Stimulated activated CD8-positive, alpha-beta memory T cell treated with anti-CD3 and anti-CD28 coated beads, Interleukin-12 subunit alpha, Interleukin-12 subunit beta, amount 100 ng/mL, for 24 hours (primary cell): ENCODE results near the gene PPP1R12A.
"Not testable (repeated sequence)": the region's sequence is repeated elsewhere in the genome, so short reads cannot be mapped to it uniquely, and the experiment has no call there.

ENCODE experiments used
- DNase-seq: peaks from one replicate; pipeline ENCODE4 v3.0.0-alpha.2; 2020; ENCODE audit errors: extremely low read depth

The PPP1R12A gene

DNA sequence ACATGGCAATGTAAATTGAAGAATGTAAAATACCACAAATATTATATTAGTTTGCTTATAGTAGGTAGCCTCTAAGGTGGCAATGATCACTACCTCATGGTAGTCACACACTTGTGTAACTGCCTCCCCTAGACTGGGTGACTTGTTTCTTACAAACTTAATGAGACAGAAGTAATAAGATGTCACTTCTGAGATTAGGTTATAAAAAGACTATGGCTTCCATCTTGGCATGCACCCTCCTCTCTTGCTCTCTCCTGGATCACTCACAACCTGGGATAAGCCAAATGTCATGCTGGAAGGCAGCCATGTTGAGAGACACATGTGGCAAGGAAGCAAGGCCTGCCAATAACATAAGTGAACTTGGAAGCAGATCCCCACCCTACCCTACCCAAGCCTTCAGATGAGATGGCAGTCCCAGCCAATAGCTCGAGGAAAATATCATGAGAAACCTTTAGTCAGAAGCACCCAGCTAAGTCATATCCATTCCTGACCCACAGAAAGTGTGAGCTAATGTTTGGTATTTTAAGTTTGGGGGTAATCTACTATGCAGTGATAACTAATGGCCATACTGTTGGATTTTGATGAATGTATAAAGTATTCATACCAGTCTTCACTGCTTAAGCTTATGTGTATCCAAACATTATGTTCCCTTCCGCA is 43.3 kb downstream of the PPP1R12A start:
- no peak for DNase-seq

DNA sequence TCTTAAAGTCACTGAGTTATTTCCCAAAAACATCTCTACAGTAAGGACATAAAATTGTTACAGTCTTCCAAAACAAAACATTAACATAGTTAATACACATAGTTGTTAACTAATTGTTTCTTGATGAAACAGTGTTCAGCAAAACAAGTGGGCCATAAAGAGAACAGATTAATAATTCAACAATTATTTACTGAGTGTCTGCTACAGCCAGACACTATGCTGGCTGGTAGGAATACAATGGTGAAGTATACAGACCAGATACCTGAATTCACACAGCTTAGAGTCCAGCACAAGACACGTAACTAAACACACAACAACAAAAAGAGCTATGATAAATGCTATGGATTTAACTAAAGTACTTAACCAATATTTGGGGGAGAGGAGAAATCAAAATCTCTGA is 47.0 kb downstream of the PPP1R12A start:
- DNase-seq: no peak

DNA sequence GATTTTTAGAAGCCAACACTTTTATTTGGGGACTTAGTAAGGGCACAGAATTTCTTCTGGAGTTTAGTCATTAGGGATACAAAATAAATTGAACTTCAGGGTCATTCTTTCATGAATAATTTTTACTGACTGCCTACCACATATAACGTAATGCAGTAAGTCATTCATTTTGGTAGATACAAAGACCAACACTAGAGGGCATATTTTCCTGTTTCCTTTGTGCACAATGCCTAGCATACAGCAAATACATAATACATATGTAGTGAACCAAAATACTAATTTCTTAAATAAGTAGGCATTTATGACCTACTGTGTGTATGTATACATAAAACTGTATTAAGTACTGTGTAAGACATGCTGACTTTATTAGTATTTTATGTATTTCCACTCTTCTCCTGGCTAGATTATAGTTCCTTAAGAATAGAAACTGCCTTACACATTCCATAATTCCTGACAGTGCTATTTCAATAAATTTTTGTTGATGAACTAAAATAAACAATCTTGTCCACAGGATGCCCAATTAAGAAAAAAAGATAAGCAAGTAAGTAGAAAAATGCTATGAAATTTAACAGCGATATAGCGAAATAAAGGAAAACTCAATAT is 47.9 kb downstream of the PPP1R12A start:
- no peak for DNase-seq

DNA sequence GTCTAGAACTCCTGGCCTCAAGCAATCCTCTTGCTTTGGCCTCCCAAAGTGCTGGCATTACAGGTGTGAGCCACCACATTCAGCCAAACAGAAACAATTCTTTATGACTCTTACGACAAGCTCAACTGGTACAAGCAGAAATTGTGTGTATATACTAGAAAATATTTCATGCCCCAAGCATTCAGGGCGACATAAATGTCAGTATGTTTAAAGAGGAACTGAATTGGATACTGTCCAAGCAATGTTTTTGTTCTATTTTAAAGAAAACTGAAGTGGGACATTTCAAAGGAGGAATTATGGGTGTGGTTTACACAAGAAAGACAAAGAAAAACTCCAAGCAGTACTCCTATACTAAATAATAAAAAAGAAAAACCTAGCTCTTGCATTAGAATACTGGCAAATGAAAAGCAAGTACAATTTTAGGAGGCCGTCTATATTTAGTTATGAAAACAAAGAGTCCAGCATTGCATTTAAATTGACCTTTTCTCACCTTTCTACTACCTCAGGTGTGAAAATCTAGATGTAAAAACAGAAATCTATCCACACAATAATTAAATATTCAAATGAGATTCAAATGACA is 48.9 kb downstream of the PPP1R12A start:
- DNase-seq: no peak

DNA sequence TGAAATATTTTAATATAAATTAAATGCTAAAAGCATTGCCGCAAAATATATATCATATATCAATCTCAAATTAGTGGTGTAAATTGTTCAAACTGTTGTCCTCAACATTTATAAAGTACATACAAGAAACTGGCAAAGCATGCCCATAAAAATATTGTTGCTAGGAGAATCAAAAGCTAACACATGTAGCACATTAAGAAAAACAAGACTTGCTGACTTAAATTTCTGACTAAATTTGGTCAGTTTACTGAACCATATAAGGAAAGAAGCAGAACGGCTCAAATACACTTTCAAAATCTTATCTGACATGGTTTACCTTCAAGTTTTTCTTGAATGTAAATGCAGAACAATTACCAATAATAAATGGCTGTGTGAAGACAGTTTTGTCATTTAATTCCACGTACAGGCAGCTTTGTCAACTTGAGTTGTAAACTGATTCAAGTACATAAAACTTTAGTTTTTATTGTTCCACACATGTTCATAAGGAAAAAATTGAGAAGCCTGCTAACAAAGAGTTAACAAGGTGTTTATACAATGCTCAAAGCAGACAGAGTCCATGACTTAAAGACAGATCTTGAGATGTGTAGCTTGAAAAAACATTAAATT is 50.4 kb downstream of the PPP1R12A start:
- DNase-seq: no peak

DNA sequence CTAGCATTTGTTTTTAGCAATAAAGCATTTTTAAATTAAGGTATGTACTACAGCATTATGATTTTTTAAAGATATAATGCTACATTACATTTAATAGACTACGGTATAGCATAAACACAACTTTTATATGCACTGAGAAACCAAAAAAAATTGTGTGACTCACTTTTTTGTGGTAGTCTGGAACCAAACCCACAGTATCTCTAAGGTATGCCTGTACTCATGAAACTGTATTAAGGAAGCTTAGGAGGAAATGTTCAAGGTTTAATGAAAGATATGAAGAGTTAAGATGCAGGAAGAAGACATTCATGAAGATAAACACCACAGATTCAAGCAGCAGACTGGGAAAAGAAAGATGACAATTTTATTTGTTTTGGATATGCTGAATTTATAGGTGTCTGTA is 51.7 kb downstream of the PPP1R12A start:
- DNase-seq: no peak

DNA sequence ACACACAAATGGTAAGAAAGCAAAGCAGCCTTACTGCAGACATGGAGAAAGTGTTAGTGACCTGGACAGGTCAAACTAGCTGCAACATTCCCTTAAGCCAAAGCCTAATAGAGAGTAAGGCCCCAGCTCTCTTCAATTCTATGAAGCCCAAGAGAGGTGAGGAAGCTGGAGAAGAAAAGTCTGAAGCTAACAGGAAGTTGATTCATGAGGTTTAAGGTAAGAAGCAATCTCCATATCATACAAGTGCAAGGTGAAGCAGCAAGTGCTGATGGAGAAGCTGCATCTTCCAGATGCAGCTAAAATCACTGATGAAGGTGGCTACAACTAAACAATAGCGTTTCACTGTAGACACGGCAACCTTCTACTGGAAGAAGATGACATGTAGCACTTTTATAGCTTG is 53.5 kb downstream of the PPP1R12A start:
- DNase-seq: no peak

DNA sequence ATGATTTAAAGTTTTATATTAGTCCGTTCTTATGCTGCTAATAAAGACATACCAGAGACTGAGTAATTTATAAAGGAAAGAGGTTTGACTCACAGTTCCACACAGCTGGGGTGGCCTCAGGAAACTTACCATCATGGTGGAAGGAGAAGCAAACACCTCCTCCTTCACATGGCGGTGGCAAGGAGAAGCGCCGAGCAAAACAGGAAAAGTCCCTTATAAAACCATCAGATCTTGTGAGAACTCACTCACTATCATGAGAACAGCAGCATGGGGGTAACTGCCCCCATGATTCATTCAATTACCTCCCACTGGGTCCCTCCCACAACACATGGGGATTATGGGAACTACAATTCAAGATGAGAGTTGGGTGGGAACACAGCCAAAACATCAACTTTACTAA is 56.4 kb downstream of the PPP1R12A start:
- DNase-seq: not testable (repeated sequence)

DNA sequence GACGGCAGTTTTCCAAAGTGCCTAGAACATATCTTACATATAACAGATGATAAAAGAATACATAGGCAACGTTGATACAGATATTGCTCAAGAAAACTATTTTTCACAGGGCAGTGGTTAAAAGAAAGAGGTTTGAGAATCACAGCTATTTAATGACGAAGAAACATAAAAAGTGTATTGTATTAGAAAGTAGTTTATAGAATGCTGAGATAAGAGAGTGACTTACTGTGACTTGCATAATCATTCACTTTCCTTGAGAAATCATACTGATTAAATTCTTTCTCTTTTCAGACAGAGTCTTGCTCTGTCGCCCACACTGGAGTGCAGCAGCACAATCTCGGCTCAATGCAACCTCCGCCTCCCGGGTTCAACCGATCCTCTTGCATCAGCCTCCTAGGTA is 57.7 kb downstream of the PPP1R12A start:
- no peak for DNase-seq

DNA sequence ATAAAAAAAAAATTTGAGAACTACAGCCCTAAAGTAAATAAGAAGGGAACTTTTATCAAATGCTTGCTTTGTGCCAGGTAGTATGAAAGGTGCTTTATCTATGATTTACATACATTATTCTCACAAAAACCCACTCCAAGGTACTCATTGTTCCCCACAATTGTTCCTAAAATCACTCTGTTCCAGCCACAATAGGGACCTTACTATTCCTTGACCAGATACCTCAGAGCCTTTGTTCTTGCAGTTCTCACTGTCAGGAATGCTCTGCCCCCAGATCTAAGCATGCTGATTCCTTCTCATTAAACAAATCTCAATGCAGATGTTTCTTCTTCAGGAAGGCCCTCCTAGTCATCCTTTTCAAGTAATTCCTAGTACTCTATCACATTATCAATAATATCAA is 60.2 kb downstream of the PPP1R12A start:
- no peak for DNase-seq

DNA sequence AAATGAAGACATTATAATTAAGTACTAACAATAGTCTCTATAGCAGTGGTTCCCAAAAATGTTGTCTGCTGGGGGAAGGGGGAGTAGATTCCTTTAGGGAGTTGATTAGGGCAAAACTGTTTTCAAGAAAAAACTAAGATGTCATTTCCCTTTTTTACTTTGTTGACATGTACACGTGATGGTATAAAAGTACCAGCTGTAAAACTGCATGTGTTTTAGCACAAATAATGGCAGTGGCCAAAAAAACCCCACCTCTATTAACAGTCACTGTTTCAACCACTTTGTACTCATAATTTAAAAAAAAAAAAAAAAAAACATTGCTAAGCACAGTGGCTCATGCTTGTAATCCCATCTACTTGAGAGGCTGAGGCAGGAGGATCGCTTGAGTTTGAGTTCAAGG is 61.7 kb downstream of the PPP1R12A start:
- DNase-seq: no peak

DNA sequence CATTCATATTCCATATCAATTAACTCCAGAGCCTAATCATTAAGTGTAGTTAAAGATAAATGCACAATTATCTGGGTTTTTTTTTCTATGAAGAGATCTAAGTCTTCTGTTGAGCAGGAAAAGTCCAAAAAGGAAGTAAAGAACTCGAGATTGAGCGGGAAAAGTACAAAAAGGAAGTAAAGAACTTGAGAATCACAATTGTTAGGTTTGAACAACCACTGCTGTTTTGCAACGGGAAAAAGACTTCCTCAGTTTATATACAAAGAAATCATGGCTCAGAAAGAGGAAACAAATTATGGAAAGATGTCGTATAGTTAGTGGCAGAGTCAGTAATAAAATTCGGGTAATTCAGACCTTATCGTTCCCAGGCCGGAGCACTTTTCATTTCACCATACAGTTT is 63.3 kb downstream of the PPP1R12A start:
- no peak for DNase-seq

DNA sequence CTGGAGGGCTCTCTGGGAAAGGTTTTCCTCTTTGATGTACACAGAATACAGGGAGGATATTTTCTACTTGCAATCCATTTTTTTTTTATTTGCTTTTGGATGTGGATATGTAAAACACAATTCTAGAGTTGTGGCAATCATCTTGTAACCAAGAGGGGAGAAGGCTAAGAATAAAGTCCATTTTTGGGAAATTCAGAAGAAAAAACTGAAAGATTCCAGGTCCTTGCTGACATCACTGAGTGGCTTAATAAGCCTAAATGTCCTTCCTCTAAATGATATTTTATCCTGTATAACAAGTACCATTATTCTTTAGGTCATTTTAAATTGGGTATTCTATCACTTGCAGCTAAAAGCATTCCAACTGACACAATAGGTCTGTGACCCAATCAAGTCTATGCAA is 64.0 kb downstream of the PPP1R12A start:
- DNase-seq: no peak

DNA sequence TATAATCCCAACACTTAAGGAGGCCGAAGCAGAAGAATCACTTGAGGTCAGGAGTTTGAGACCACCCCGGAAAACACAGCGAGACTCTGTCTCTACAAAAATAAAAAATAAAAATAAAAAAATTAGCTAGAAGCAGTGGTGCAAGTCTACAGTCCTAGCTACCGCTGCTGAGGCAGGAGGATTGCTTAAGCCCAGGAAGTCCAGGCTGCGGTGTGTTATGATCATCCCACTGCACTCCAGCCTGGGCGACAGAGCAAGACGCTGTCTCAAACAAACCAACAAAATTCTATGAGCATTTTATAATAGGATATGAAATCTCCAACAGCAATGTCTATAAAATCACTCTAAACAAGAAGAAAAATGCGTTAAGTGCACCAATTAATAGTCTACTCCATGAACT is 75.3 kb downstream of the PPP1R12A start:
- DNase-seq: no peak

DNA sequence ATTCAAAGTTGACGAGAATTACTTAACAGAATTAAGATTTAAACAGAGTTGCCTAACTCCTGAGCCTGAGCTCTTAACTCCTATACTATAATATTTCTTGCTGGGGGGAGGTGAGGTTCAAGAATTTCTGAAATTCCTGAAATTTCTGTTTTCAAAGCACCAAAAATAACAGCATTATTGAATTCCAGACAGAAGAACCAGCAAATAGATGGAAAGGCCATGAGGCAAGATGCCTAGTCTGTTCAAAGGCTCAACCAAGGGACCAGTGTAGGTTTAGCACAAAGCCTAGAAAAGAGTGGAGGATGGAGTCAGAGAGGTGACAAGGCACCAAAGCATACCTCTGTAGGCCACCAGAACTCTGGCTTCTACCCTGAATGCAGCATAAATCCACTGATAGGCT is 76.4 kb downstream of the PPP1R12A start:
- DNase-seq: no peak

DNA sequence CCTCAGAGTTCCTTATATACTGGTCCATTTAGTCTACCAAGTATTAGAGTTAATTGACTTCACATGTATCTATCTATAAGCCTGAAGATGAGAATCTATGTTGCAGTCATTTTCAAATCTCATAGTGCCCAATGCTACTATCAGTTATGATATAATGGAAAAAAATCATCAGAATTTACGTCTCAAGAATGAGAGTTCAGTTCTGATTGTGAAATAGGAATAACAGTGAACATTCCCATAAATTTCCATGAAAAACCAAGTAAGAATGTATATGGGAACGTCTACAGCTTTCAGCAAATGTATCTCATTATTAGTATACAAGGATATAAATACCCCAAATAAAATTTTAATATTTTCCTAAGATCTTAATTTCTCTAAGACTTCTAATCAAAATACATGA is 77.2 kb downstream of the PPP1R12A start:
- DNase-seq: no peak

DNA sequence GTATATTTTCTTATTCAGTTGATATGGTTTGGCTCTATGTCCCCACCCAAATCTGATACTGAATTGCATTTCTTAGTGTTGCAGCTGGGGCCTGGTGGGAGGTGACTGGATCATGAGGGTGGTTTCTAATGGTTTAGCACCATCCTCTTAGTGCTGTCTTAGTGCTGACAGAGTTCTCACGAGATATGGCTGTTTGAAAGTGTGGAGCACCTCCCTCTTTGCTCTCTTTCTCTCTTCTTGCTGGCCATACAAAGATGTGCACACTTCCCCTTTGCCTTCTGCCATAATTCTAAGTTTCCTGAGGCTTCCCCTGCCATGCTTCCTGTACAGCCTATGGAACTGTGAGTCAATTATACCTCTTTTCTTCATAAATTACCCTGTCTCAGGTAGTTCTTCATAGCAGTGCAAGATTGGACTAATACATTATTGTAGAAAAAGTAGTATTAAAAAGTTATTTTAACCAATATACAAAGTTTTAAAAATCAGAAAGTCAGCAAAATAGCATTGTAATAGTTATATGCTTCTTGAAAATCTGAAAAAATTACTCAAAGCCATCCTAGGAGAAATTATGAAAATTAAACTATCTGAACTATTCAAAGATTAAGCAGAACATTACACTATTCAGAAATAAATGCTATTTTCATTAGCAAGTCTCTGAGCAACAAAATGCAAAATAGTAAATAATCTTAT is 84.1 kb downstream of the PPP1R12A start:
- no peak for DNase-seq

DNA sequence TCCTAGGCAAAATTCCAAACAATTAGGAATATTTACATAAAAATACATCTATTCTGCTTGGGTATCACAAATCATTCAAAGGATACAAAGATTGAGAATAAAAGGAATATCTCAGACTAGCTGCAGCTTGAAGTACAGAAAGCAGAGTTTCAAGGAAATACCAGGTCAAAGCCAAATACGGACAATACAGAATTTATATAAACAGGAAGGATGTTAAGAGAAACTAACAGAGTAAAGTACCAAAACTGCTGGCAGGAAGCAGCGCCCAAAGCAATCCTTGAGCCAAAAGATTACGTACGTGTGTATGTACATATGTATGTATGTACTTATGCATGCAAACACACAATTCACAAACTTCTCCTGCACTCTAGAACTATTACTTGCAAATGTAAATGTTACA is 86.6 kb downstream of the PPP1R12A start:
- no peak for DNase-seq

DNA sequence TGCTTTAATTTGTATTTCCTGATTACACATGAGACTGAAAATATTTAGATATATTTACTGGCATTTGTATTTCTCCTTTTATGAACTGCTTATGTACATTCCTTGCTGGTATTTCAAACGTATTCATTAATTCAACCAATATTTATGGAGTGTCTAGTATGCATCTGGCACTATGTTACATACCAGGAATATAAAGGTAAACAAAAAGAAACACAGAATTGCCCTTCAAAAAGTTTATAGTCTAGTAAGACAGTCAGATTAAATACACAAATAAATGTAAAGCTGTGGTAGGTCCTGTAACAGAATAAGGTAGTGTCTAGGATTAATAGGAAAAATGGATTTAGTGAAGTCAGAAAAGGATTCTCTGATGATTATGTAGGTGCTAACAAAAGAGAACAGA is 87.5 kb downstream of the PPP1R12A start:
- DNase-seq: no peak

DNA sequence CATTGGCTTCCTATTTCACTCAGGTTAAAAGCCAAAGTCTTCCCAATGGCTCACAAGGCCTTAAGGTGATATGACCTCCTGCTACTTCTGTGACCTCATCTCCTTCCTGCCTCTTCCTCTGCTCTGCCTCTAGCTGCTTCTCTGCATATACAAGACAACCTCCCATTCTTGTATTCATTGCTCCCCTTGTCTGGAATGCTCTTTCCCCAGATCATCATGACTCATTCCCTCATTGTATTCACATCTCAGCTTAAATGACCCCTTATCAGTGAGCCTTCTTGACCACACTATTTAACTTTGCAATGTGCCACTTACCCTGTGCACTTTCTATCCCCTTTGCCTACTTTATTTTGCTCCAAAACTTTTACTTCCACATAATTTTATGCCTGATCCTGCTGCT is 90.2 kb downstream of the PPP1R12A start:
- no peak for DNase-seq

DNA sequence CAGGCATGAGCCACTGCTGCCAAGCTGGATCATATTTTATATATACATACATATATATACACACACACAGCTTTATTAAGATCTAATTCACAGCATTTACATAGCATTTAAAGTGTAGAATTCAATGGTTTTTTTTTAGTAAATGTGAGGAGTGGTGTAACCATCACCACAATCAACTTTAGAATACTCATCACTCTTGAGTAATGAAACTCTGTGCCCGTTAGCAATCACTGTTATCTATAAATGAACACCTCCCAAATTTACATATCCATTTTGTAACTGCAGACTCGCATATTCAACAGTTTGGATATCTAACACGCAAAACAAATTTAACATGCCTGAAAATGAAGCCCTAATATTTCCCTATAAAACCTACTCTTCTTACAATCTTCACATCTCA is 90.9 kb downstream of the PPP1R12A start:
- no peak for DNase-seq

DNA sequence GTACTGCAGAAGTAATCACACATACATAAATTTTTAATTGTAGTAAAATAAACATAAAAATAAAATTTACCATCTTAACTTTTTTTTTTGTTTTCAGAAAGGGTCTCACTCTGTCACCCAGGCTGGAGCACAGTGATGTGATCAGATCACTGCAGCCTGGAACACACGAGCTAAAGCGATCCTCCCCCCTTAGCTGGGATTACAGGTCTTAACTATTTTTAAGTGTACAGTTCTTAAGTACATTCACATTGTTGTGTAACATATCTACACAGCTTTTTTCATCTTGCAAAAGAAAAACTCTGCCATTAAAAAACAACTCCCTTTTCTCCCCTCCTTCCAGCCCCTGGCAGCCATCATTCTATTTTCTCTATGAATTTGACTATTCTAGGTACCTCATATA is 92.3 kb downstream of the PPP1R12A start:
- DNase-seq: no peak

DNA sequence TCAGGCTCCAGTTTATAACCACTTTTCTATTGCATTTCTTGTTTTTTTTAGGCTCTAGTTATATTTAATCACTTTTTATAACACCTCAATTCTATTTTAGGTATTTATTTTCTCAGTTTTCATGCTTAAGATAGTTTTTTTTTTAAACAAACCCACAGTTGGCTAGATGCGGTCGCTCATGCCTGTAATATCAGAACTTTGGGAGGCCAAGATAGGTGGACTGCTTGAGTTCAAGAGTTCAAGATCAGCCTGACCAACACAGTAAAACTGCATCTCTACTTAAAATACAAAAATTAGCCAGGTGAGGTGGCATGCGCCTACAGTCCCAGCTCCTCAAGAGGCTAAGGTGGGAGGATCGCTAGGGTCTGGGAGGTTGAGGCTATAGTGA is 93.0 kb downstream of the PPP1R12A start:
- no peak for DNase-seq
